ENCODE measurements around the gene FBXL12.
"Not testable (repeated sequence)": the region's sequence is repeated elsewhere in the genome, so short reads cannot be mapped to it uniquely, and the experiment has no call there.

FBXL12 gene

GRCh38 chr19:9791552-9792205 lies 27.2 kb downstream of the FBXL12 start:
- peak; percentile 91 for DNase-seq

- DNase-seq = not testable (repeated sequence)
Measured at GRCh38 chr19:9791073-9791367, 27.9 kb downstream of the FBXL12 start.

GRCh38 chr19:9789579-9789978 lies 29.3 kb downstream of the FBXL12 start:
- DNase-seq = not testable (repeated sequence)

- no peak for DNase-seq
Measured at GRCh38 chr19:9789066-9789465, 29.8 kb downstream of the FBXL12 start.

- DNase-seq = not testable (repeated sequence)
Measured at GRCh38 chr19:9788604-9789003, 30.3 kb downstream of the FBXL12 start.

- no peak for DNase-seq
Measured at GRCh38 chr19:9786819-9787218, 32.1 kb downstream of the FBXL12 start.

- DNase-seq = no peak
Measured at GRCh38 chr19:9786342-9786741, 32.5 kb downstream of the FBXL12 start.

- peak; percentile 92 for DNase-seq
Measured at GRCh38 chr19:9785367-9786331, 33.2 kb downstream of the FBXL12 start.

GRCh38 chr19:9784163-9784496 lies 34.7 kb downstream of the FBXL12 start:
- not testable (repeated sequence) for DNase-seq

- DNase-seq = no peak
Measured at GRCh38 chr19:9782338-9782737, 36.5 kb downstream of the FBXL12 start.

- peak; percentile 88 for DNase-seq
Measured at GRCh38 chr19:9768175-9769112, 50.4 kb downstream of the FBXL12 start, which contains the start of gene ZNF846. Gene ZNF846 (minus strand): TSS chr19:9768738. CDS start chr19:9764950, 3,788 bp downstream.
